Testis (tissue), 3 donors: Measurements from ENCODE around the gene NOP9. TPM values are rescaled to one million over a fixed set of nuclear protein-coding genes. Genes with fewer than 3 reads are reported as not detected.

Experiments
- DNase-seq: peaks from one replicate; pipeline ENCODE4 v3.0.0-alpha.2; 2019
- H3K27ac ChIP-seq, 2 donors: fragments of 200-600 bp; sonication (generic); one replicate each; pipeline ENCODE4 v1.5.1; 2019
- H3K27me3 ChIP-seq: fragments of 200-600 bp; sonication (generic); one replicate; pipeline ENCODE4 v1.5.1; 2019
- H3K36me3 ChIP-seq: fragments of 200-600 bp; sonication (generic); one replicate; pipeline ENCODE4 v1.5.1; 2017; ENCODE audit warnings: low read depth; ENCODE audit errors: missing control alignments
- H3K4me1 ChIP-seq: fragments of 200-600 bp; sonication (generic); one replicate; pipeline ENCODE4 v1.5.1; 2019
- H3K4me3 ChIP-seq, 2 donors: fragments of 200-600 bp; sonication (generic); one replicate each; pipeline ENCODE4 v1.5.1; 2017 to 2019
- H3K9me3 ChIP-seq: fragments of 200-600 bp; sonication (generic); one replicate; pipeline ENCODE4 v1.5.1; 2017
- CTCF ChIP-seq, 3 experiments: fragments of 450-650 bp in 2 of 3; fragments of 200-600 bp in 1 of 3; sonication (generic) in 1 of 3; IDR thresholded peaks; one replicate each; pipeline ENCODE4 v1.5.1; 2016 to 2019; ENCODE audit warnings: antibody characterized with exemption in 3 of 3, mild to moderate bottlenecking in 2 of 3, moderate library complexity in 1 of 3
- POLR2A ChIP-seq: fragments of 450-650 bp; IDR thresholded peaks from one replicate; pipeline ENCODE4 v1.6.1; 2017; ENCODE audit warnings: antibody characterized with exemption, mild to moderate bottlenecking, moderate library complexity
- WGBS, 2 donors: methylation state at CpG; one replicate each; pipeline ENCODE4 v1.1.5; 2018; 5-methylcytosine and 5-hydroxymethylcytosine counted together
- intact Hi-C: fragments of 100-400 bp; cut with DNase I; formaldehyde crosslinking; loops from one replicate; pipeline ENCODE4 v1.15.1; 2023; ENCODE audit warnings: low total_unique reads
- polyA plus RNA-seq: library from polyadenylated mRNA; stranded (reverse); fragments of 350-450 nt; fragmentation: Illumina TruSeq; extraction: RNeasy Lipid Tissue Mini Kit (QIAGEN cat#74804); gene quantifications from one replicate; pipeline ENCODE4 v1.2.3, GENCODE V29; 2014; ENCODE audit warnings: low read depth, low replicate concordance; ENCODE audit not compliant: insufficient read depth
- total RNA-seq, 2 donors: library from RNA; depleted of rRNA; stranded (reverse); fragments of >200 nt; gene quantifications; one replicate each; pipeline ENCODE4 v1.2.3, GENCODE V29; 2016

NOP9 gene
- total and polyA plus RNA-seq, 3 donors from 2014 or later: 20.1 to 27.6 (median 25.0) TPM

GRCh38 chr14:24335461-24336171, 36.0 kb downstream of the NOP9 start:
- intact Hi-C loops: no loop called here
- H3K9me3 ChIP-seq: no peaks in the 10 kb centered on the region
- H3K27ac ChIP-seq: no peak overlapping the region
- 74% methylated on average over 11 to 12 of the region's 12 CpGs for WGBS, 2 donors
- no peaks in the 10 kb centered on the region for H3K27me3 ChIP-seq
- no peak for DNase-seq
- TF ChIP-seq POLR2A (no peak), CTCF (IDR thresholded peaks at IDR 0.05) (no peak)
- H3K4me3 ChIP-seq: no peak overlapping the region
- no peaks in the 10 kb centered on the region for H3K36me3 ChIP-seq
- peaks cover 21% of the 10 kb centered on the region for H3K4me1 ChIP-seq

- Histone ChIP-seq H3K27ac (no peak overlapping the region), H3K36me3 (no peaks in the 10 kb centered on the region), H3K4me1 (peaks cover 20% of the 10 kb centered on the region), H3K9me3 (no peaks in the 10 kb centered on the region), H3K4me3 (no peak overlapping the region), H3K27me3 (no peaks in the 10 kb centered on the region)
- TF ChIP-seq POLR2A (no peak), CTCF (IDR thresholded peaks at IDR 0.05) (no peak)
- intact Hi-C loops: no loop called here
- WGBS, 2 donors: 85 to 96% methylated on average over 7 of the region's 7 CpGs
- no peak for DNase-seq
Measured at GRCh38 chr14:24337144-24337823, 37.6 kb downstream of the NOP9 start.

GRCh38 chr14:24337824-24338175, 38.1 kb downstream of the NOP9 start:
- no peak overlapping the region for H3K27ac ChIP-seq
- intact Hi-C loops: no loop called here

GRCh38 chr14:24338843-24339242, 39.2 kb downstream of the NOP9 start:
- intact Hi-C loops: no loop called here
- Histone ChIP-seq H3K27ac (no peak overlapping the region), H3K9me3 (no peaks in the 10 kb centered on the region), H3K4me3 (peak overlapping the region in 1 of 2 donors; percentile 51), H3K36me3 (no peaks in the 10 kb centered on the region), H3K27me3 (no peaks in the 10 kb centered on the region), H3K4me1 (peaks cover 14% of the 10 kb centered on the region)
- no peak for TF ChIP-seq POLR2A
- no peak for TF ChIP-seq CTCF (IDR thresholded peaks at IDR 0.05)
- DNase-seq: no peak
- WGBS, 2 donors: 57 to 70% methylated on average over 11 to 14 of the region's 14 CpGs

More at GRCh38 chr14:24337824-24338175, 38.1 kb downstream of the NOP9 start:
- H3K4me1 ChIP-seq: peaks cover 15% of the 10 kb centered on the region
- H3K9me3 ChIP-seq: no peaks in the 10 kb centered on the region
- TF ChIP-seq CTCF (IDR thresholded peaks at IDR 0.05): no peak
- TF ChIP-seq POLR2A: no peak
- H3K4me3 ChIP-seq: no peak overlapping the region
- H3K36me3 ChIP-seq: no peaks in the 10 kb centered on the region
- 93 to 96% methylated on average over 8 of the region's 8 CpGs for WGBS, 2 donors
- no peak for DNase-seq
- no peaks in the 10 kb centered on the region for H3K27me3 ChIP-seq
